KG1 (cell line): Measurements from ENCODE around the gene NT5DC1.
"Not testable (repeated sequence)": the region's sequence is repeated elsewhere in the genome, so short reads cannot be mapped to it uniquely, and the experiment has no call there.

Source experiments
- DNase-seq: peaks from one replicate; lab custom pipeline; 2025; lab: John Stamatoyannopoulos, UW

NT5DC1 gene

GRCh38 chr6:116090251-116090650 is 10.4 kb upstream of the NT5DC1 start:
- no peak for DNase-seq

- DNase-seq = no peak
These were observed 6.6 kb upstream of the NT5DC1 start for GRCh38 chr6:116094041-116094440.

- DNase-seq = not testable (repeated sequence)
These were observed 4.4 kb upstream of the NT5DC1 start for GRCh38 chr6:116096048-116096759.

- DNase-seq = no peak
These were observed 3.5 kb upstream of the NT5DC1 start for GRCh38 chr6:116096979-116097816.

GRCh38 chr6:116099036-116099435 is 1.6 kb upstream of the NT5DC1 start:
- DNase-seq = no peak

- DNase-seq = peak; percentile 83
These were observed 657 bp downstream of the NT5DC1 start for GRCh38 chr6:116101302-116101718.

- DNase-seq = no peak
These were observed 1.1 kb downstream of the NT5DC1 start for GRCh38 chr6:116101790-116102189.

- no peak for DNase-seq
These were observed 2.2 kb downstream of the NT5DC1 start for GRCh38 chr6:116102873-116103272.

GRCh38 chr6:116104636-116105035 is 4.0 kb downstream of the NT5DC1 start:
- no peak for DNase-seq

GRCh38 chr6:116105247-116105646 is 4.6 kb downstream of the NT5DC1 start:
- DNase-seq = no peak

GRCh38 chr6:116106146-116106545 is 5.5 kb downstream of the NT5DC1 start:
- no peak for DNase-seq

GRCh38 chr6:116108836-116109235 is 8.2 kb downstream of the NT5DC1 start:
- DNase-seq = no peak

- DNase-seq = no peak
These were observed 11.2 kb downstream of the NT5DC1 start for GRCh38 chr6:116111552-116112528.

- no peak for DNase-seq
These were observed 12.7 kb downstream of the NT5DC1 start for GRCh38 chr6:116113386-116113785.

GRCh38 chr6:116115781-116116180 is 15.1 kb downstream of the NT5DC1 start:
- DNase-seq = no peak

GRCh38 chr6:116118608-116119007 is 18.0 kb downstream of the NT5DC1 start:
- DNase-seq = no peak

- no peak for DNase-seq
These were observed 19.8 kb downstream of the NT5DC1 start for GRCh38 chr6:116120430-116120829.

GRCh38 chr6:116126032-116126431 is 25.4 kb downstream of the NT5DC1 start, which contains the start of gene COL10A1:
TSS of gene COL10A1 (minus strand) at chr6:116126132. CDS start at chr6:116125492, 640 bp downstream.
- DNase-seq = no peak

GRCh38 chr6:116127771-116128493 is 27.3 kb downstream of the NT5DC1 start:
- no peak for DNase-seq

- DNase-seq = no peak
These were observed 32.8 kb downstream of the NT5DC1 start for GRCh38 chr6:116133453-116133852.

- DNase-seq = no peak
These were observed 35.7 kb downstream of the NT5DC1 start for GRCh38 chr6:116136373-116136772.
